Body of pancreas (tissue), 4 donors: Measurements from ENCODE around the gene CFAP100.

Experiments
- POLR2A ChIP-seq, 3 donors: fragments of 450-650 bp; IDR thresholded peaks; one replicate each; pipeline ENCODE4 v1.6.1; 2016; ENCODE audit warnings: antibody characterized with exemption in 3 of 3, mild to moderate bottlenecking in 2 of 3
- TF ChIP-seq, protein P1 (sequence below), 7 experiments: fragments of 450-650 bp in 4 of 7; fragments of 200-600 bp in 3 of 7; sonication (generic) in 3 of 7; IDR thresholded peaks; one replicate each; pipeline ENCODE4 v1.5.1; 2016 to 2019; ENCODE audit warnings: antibody characterized with exemption in 7 of 7

DNA sequence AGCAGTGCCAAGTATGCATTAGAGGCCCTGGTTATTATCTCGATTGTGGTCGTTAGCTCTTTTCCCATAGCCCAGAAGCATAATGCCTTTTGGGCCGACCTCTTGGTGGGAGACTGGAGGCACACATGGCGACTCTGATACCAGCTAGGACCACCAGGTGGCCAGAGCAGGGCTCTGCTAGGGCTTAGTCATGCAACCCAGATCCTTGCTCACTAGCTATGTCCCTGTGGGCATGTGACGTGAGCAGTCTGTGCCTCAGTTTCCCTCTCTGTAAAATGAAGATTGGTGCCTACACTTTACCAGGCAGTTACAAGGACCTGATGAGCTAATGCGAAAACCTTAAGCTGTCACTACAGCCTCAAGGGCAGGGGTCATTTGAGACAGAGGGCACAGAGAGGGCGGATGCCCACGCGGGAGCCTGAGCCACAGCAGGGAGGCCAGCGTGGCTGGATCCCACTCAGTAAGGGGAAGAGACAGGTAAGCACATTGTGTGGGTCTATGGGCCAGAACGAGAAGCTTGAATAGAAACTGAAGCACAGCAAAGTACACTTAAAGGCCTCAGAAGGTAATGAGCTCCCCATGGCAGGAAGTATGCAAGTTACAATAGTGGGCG lies 46.3 kb upstream of the CFAP100 start:
- TF ChIP-seq, protein P1, sequence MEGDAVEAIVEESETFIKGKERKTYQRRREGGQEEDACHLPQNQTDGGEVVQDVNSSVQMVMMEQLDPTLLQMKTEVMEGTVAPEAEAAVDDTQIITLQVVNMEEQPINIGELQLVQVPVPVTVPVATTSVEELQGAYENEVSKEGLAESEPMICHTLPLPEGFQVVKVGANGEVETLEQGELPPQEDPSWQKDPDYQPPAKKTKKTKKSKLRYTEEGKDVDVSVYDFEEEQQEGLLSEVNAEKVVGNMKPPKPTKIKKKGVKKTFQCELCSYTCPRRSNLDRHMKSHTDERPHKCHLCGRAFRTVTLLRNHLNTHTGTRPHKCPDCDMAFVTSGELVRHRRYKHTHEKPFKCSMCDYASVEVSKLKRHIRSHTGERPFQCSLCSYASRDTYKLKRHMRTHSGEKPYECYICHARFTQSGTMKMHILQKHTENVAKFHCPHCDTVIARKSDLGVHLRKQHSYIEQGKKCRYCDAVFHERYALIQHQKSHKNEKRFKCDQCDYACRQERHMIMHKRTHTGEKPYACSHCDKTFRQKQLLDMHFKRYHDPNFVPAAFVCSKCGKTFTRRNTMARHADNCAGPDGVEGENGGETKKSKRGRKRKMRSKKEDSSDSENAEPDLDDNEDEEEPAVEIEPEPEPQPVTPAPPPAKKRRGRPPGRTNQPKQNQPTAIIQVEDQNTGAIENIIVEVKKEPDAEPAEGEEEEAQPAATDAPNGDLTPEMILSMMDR (IDR thresholded peaks at IDR 0.05), result peak in 1 of 7 experiments; percentile 9
- no peak for TF ChIP-seq POLR2A (IDR thresholded peaks at IDR 0.05)
